Activated effector memory CD4-positive, alpha-beta T cell treated with anti-CD3 and anti-CD28 coated beads, Interleukin-2, amount 50 U/mL, for 16 hours (primary cell): ENCODE measurements around the gene TM9SF1.
A peak's percentile ranks its signal among the peaks of the same experiment; 100 is the strongest.

Source experiments
- DNase-seq: peaks from one replicate; pipeline ENCODE4 v3.0.0-alpha.2; 2020

The TM9SF1 gene

GRCh38 chr14:24195186-24196070, at the start of gene TM9SF1:
TM9SF1 (minus strand) TSS chr14:24195441; CDS start chr14:24195019, 422 bp downstream.
- DNase-seq, result peak; percentile 95

DNA sequence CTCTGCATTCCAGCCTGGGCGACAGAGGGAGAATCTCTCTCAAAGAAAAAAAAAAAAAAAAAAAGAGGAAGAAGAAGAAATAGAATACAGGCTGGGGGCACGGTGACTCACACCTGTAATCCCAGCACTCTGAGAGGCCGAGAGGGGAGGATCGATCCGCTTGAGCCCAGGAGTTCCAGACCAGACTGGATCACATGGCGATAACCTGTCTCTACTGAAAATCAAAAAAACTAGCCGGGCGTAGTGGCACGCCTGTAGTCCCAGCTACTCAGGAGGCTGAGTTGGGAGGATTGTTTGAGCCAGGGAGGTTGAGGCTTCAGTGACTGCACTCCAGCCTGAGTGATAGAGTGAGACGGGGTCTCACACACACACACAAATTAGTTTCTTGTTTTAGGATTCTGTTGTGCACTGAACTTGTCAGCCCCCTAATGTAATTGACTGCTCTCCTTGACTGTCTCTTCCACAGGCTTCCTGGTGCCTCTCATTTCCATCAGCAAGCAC, 48.1 kb upstream of the TM9SF1 start:
- no peak for DNase-seq

DNA sequence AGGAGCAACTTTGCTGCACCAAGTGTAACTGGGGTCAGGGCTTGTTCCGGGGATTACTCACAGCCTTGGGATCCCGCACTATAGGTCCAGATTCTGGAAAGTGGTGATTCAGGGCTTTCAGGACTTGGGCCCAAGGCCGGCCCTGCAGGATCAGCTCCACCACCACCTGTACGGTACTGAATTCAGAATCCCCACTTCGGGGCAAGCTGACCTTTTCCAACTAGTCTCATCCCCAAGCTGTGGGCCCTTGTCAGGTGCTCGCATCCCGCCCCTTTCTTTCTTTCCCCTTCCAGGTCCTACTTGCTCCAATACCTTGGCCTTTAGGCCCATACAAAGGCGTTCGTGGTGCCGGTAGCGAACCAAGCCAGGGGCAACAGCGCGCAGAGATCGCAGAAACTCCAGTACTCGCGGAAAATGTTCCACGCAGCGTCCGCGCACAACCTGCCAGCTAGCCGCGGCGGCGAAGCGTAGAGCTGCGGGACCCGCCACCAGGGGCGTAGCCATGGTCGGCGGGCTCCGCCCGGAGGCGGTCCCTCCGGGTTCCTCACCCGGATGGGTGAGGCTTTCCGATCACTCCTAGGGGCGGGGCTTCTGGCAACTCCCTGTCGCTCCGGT, 46.7 kb upstream of the TM9SF1 start:
- DNase-seq, result peak; percentile 97

GRCh38 chr14:24240110-24240918, 45.1 kb upstream of the TM9SF1 start:
- DNase-seq, result no peak

DNA sequence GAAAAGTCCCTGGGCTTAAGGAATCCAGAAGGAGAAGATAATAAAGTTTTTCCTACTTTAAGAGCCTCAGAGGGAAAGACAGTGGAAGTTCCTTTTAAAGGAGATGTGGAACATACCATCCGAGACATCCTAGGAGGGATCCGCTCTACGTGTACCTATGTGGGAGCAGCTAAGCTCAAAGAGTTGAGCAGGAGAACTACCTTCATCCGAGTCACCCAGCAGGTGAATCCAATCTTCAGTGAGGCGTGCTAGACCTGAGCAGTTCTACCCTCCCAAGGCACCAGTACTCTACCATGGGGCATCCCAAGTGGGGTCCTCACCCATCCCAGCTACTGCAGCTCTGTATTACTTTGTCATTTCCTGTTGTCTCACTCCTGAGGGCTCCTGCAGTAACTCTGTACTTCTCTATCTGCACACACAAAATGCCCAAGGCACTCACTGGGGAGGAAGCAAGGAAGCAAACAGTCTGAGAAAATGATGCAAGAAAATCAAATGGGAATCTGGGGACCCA, 43.3 kb upstream of the TM9SF1 start:
- DNase-seq, result peak; percentile 59

- peak; percentile 65 for DNase-seq
These were observed 42.9 kb upstream of the TM9SF1 start for GRCh38 chr14:24238123-24238522.

- no peak for DNase-seq
These were observed 42.3 kb upstream of the TM9SF1 start for GRCh38 chr14:24237463-24237955.

DNA sequence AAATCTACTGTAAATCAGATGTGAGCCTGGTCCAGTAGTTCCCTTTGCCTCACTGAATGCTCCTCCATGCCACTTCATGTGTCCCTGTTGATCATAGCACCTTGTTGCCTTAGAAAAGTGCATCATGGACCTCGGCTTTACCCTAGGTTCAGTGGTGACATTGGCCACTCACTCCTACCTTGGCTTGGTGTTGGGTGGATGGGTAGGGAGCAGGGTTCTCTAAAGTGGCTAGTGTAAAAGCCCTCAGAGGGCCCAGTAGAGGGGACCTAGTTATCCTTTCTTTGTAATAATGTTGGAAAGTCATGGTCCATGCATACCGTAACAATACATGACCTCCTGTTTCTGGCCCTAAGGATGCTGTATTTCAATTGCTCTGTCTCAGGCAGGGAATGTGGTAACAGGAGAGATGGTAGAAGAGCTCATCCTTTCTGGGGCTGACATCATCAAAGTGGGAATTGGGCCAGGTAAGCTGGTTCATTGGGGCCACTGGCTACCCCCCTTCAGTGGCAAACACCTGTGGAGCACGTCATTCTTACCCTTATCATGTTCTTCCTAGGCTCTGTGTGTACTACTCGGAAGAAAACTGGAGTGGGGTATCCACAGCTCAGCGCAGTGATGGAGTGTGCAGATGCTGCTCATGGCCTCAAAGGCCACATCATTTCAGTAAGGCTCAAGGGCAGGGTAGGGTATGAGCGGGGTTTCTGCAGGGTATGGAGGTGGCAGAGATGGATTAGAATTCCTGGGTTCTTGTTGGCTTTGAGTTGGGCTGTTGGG, 41.6 kb upstream of the TM9SF1 start:
- no peak for DNase-seq

GRCh38 chr14:24235804-24236688, 40.8 kb upstream of the TM9SF1 start:
- DNase-seq, result no peak

GRCh38 chr14:24234095-24235005, 39.1 kb upstream of the TM9SF1 start:
- no peak for DNase-seq

- DNase-seq, result peak; percentile 69
These were observed 38.3 kb upstream of the TM9SF1 start for GRCh38 chr14:24233538-24233866.

- peak; percentile 71 for DNase-seq
These were observed 37.6 kb upstream of the TM9SF1 start, which contains the start of gene GMPR2 for GRCh38 chr14:24232645-24233537. GMPR2 (plus strand) TSS chr14:24232929; CDS start chr14:24233254, 325 bp downstream.

GRCh38 chr14:24232121-24232644, 36.9 kb upstream of the TM9SF1 start, which contains the start of gene NEDD8:
NEDD8 (minus strand) TSS chr14:24232367; CDS start chr14:24232267, 100 bp downstream.
- peak; percentile 96 for DNase-seq

GRCh38 chr14:24231263-24232120, 36.3 kb upstream of the TM9SF1 start:
- DNase-seq, result peak; percentile 73

DNA sequence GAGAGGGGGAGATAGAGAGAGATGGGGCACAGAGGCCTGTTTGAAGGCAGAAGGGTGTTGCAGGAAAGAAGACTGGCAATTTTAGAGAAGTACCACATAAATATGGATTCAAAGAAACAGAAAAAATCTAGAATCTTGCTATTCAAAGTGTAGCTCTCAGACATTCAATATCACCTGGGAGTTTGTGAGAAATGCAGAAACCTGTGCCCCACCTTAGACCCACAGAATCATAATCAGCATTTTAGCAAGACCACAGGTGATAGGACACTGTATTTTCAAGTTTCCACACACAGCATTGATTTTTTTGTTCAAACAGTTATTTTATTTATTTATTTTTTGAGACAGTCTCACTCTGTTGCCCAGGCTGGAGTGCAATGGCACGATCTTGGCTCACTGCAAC, 33.7 kb upstream of the TM9SF1 start:
- DNase-seq, result no peak

DNA sequence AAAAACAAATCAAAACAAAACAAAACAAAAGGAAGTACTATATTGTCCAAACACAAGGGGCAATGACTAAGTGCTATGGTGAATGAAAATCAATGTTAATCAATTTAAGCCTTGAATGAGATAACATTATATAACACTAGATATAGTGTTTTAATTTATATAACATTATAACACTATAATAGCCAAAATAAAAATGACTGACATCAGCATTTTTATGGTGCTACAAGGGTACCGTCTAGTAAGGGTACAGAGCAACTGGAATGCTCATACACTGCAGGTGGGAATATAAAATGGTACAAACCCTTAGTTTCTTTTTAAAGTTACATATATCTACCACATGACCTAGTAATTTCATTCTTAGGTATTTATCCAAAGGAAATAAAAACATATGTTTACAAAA, 31.2 kb upstream of the TM9SF1 start:
- DNase-seq, result no peak

GRCh38 chr14:24224618-24225071, 29.4 kb upstream of the TM9SF1 start:
- DNase-seq, result no peak
